Neutrophil (primary cell): Measurements from ENCODE around the gene ISG20L2.
A peak's percentile ranks its signal among the peaks of the same experiment; 100 is the strongest.

Experiments
- H3K27ac ChIP-seq: fragments of 200-600 bp; sonication (generic); 2 replicates; pipeline ENCODE4 v1.5.1; 2016; ENCODE audit warnings: mild to moderate bottlenecking, moderate library complexity
- H3K27me3 ChIP-seq: fragments of 200-600 bp; sonication (generic); 2 replicates; pipeline ENCODE4 v1.6.0; 2016; ENCODE audit warnings: mild to moderate bottlenecking
- H3K36me3 ChIP-seq: fragments of 200-600 bp; sonication (generic); 2 replicates; pipeline ENCODE4 v1.5.1; 2017
- H3K4me1 ChIP-seq, 2 experiments: fragments of 200-600 bp in 1 of 2; sonication (generic) in 1 of 2; 1 replicate in 1 of 2; 2 replicates in 1 of 2; pipeline versions ENCODE4 v1.5.1 to v1.6.1; 2013 to 2016; ENCODE audit warnings: low read depth in 1 of 2, low read length in 1 of 2, mild to moderate bottlenecking in 1 of 2, moderate library complexity in 1 of 2; ENCODE audit not compliant: control insufficient read depth in 1 of 2, insufficient read depth in 1 of 2
- H3K4me3 ChIP-seq, 2 experiments: fragments of 200-600 bp in 1 of 2; sonication (generic) in 1 of 2; 1 replicate in 1 of 2; 2 replicates in 1 of 2; pipeline ENCODE4 v1.5.1; 2013 to 2016; ENCODE audit warnings: low read depth in 1 of 2, low read length in 1 of 2, mild to moderate bottlenecking in 1 of 2, moderate library complexity in 1 of 2
- H3K9me3 ChIP-seq: fragments of 200-600 bp; sonication (generic); 2 replicates; pipeline ENCODE4 v1.5.1; 2016
- TF ChIP-seq, protein P1 (sequence below): fragments of 200-600 bp; sonication (generic); IDR thresholded peaks from 2 replicates; pipeline ENCODE4 v1.5.1; 2016; ENCODE audit warnings: antibody characterized with exemption

ISG20L2 gene

DNA sequence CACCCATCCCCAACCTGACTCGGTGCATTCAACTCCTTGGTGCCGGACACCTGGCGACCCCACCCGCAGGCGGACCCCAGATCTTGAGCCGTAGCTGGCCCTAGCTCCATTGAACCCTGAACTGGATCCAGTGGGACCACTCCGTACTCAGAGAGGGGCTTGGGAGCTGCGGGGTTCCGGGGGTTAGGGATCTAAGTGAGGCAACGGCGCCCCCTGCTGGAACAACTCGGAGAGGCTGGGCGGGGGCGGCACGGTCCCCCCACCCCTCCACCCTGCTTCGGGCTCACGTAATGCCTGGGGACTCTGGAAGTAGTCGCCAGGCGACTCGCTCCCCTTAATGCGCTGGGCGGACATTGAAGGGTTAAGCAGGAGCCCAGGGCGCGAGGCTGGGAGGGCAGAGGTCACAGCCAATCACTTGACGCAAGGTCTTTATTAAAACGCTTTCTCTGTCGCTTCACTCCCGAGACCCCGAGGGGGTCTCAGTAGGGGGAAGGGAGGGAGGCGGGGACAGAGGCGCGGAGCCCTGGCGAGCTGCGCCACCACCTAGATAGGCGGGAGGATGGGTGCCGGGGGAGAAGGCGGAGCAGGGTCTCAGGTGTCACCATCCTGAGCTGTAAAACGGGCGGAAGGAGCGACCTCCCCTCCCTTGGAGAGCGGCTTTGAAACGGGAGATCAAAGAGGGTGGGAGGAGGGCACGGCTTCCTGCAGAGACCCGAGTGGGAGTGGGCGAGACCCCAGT, 22.5 kb downstream of the ISG20L2 start:
- Histone ChIP-seq H3K27ac (no peak overlapping the region), H3K9me3 (no peaks in the 10 kb centered on the region), H3K27me3 (peaks cover 90% of the 10 kb centered on the region), H3K4me3 (no peak overlapping the region), H3K4me1 (peaks cover 0 to 11% of the 10 kb centered on the region in 2 experiments), H3K36me3 (no peaks in the 10 kb centered on the region)
- TF ChIP-seq, protein P1, sequence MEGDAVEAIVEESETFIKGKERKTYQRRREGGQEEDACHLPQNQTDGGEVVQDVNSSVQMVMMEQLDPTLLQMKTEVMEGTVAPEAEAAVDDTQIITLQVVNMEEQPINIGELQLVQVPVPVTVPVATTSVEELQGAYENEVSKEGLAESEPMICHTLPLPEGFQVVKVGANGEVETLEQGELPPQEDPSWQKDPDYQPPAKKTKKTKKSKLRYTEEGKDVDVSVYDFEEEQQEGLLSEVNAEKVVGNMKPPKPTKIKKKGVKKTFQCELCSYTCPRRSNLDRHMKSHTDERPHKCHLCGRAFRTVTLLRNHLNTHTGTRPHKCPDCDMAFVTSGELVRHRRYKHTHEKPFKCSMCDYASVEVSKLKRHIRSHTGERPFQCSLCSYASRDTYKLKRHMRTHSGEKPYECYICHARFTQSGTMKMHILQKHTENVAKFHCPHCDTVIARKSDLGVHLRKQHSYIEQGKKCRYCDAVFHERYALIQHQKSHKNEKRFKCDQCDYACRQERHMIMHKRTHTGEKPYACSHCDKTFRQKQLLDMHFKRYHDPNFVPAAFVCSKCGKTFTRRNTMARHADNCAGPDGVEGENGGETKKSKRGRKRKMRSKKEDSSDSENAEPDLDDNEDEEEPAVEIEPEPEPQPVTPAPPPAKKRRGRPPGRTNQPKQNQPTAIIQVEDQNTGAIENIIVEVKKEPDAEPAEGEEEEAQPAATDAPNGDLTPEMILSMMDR: peak; percentile 37

DNA sequence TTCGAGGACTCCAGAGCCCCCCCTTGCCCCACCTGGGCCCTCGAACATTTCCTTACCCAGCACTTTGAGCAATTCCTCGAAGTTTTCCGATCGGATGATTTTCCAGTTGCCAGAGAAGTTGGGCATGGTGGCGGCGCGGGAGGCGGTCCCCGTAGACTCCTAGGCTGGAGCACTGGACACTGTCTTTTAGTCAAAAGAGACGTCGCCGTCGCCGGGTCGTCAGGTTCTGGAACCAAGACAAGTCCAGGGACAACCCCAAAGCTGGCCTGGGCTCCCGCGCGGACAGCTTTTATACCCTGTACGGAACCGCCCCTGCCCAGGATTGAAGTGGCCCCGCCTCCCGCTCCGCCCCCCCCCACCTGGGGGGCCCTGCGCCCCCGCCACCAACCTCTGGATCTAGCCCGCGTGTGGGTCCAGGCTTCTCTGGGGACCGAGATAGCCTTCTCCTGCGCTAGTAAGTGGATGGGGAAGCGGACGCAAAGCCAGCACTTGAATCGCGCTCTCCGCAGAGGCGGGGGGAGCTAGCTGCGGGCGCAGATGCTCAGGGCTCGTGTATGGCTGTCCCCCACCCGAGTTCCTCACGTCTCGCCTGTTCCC, 23.1 kb downstream of the ISG20L2 start, which contains the start of gene CRABP2:
Gene CRABP2, minus strand, starts transcription at position 263 of the 597 bp plus-strand sequence. Its CDS starts 137 bp downstream, at position 126.
- Histone ChIP-seq H3K27me3 (peaks cover 96% of the 10 kb centered on the region), H3K27ac (no peak within 1 kb of the TSS), H3K4me3 (no peak within 1 kb of the TSS), H3K9me3 (no peaks in the 10 kb centered on the region), H3K4me1 (peaks cover 0 to 11% of the 10 kb centered on the region in 2 experiments), H3K36me3 (no peaks in the 10 kb centered on the region)
- TF ChIP-seq, protein P1: no peak

DNA sequence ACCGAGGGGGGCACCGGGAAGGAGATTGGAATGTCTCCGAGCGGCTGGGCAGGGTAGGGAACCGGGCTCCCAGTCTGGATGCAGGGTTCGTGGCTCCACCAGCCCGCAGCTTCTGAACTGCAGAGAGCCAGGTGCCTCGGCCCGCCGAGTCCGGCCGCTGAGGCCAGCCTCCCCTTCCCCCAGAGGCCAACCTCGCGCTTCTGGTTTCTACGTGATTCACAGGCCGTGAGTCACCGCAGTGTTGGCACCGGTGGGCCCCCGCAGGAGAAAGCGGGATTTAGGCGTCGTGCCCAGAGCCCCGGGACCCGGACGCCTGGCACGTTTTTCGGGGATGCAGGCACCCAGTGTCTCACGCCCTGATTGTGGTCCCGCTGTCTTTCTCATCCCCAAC, 23.6 kb downstream of the ISG20L2 start:
- H3K4me1 ChIP-seq: peaks cover 0 to 11% of the 10 kb centered on the region in 2 experiments

DNA sequence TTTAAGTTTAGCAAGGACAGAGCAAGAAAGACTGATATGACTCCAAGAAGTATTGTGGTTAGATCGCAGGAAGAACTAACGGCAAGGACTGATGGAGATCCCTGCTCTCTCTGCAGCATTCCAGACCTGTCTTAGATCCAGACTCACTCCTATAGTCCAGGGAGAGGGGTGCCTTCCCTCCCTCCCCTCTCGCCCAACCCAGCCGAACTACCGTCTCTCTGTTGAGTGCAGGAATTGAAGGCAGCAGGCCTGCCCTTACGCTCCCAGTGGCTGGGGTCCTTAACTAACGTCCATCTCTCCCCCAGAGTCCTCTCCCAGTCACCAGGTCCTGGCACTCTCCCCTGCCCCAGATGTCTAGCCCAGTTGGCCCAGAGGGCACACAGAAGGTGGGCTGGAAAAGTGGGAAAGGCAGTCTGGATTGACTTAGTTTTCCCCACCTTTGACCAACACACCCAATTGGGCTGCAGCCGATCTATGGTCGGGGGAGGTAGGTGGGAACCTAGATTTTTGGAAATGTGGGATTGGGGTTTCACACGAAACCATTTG, 24.3 kb downstream of the ISG20L2 start:
- H3K36me3 ChIP-seq: no peaks in the 10 kb centered on the region
- no peak overlapping the region for H3K4me3 ChIP-seq
- no peaks in the 10 kb centered on the region for H3K9me3 ChIP-seq
- H3K4me1 ChIP-seq: peaks cover 0 to 11% of the 10 kb centered on the region in 2 experiments
- H3K27me3 ChIP-seq: peaks cover 97% of the 10 kb centered on the region
- TF ChIP-seq, protein P1: no peak
- H3K27ac ChIP-seq: no peak overlapping the region

More for the DNA sequence above, 23.6 kb downstream of the ISG20L2 start:
- TF ChIP-seq, protein P1: no peak
- H3K4me3 ChIP-seq: no peak overlapping the region
- H3K36me3 ChIP-seq: no peaks in the 10 kb centered on the region
- H3K27me3 ChIP-seq: peaks cover 98% of the 10 kb centered on the region
- no peaks in the 10 kb centered on the region for H3K9me3 ChIP-seq
- H3K27ac ChIP-seq: no peak overlapping the region

DNA sequence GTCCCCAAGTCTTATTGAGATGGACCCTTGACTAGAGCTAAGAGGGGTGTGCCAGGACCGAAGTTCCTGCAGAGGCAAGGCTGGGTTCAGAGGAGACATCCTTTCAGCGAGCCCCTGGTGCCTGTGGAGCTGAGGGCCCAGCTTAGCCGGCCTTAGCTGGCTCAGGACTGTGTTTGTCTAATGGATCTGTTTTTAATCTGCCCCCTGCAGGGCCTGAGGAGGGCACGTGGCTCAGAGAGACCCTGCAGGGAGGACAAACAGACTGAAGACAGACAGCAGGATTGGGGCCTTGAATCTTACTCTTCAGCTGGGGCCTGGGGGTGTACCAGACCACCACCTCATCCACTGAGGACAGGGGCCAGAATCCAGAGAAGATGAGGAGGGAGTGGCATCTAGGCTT, 24.8 kb downstream of the ISG20L2 start:
- Histone ChIP-seq H3K36me3 (no peaks in the 10 kb centered on the region), H3K4me1 (peaks cover 0 to 11% of the 10 kb centered on the region in 2 experiments), H3K27ac (no peak overlapping the region), H3K9me3 (no peaks in the 10 kb centered on the region), H3K27me3 (peaks cover 97% of the 10 kb centered on the region), H3K4me3 (no peak overlapping the region)
- TF ChIP-seq, protein P1: no peak
